ENCODE data around the gene RUNX1. TPM values are rescaled to one million over a fixed set of nuclear protein-coding genes. Genes with fewer than 3 reads are reported as not detected.

RUNX1 gene
- polyA plus RNA-seq, 3 donors = 2.0 to 2.2 (median 2.1) TPM

DNA sequence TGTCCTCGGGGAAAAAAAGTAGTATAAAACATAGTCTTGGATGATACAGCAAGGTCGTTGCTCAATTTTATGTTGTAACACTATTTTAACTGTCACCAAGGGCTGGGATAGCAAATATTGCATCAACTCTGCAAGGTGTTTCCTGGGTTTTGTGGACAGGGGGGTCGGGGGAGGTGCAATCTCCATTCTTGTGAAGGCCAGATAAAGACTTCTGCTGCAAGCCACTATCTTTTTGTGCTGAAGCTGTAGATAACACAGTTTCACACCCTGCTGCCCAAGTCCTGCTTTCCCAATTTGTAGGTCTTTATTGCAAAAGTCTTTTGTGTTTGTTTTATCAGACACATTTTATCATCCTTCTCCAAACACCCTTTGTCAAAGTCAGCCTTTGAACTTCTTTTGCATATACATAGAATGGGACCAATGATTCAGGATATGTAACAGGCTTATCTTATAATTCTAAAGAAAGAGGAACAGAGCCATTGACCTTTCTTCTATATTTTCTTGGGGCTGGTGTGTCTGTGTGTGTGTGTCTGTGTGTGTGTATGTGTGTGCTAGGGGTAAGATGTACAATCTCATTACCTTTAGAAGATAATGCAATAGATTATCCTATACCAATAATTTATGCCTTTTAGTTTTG, 140.6 kb downstream of the RUNX1 start:
- DNase-seq (ENCODE audit: low read depth in 3 of 3, low spot score in 2 of 3) = no peak

DNA sequence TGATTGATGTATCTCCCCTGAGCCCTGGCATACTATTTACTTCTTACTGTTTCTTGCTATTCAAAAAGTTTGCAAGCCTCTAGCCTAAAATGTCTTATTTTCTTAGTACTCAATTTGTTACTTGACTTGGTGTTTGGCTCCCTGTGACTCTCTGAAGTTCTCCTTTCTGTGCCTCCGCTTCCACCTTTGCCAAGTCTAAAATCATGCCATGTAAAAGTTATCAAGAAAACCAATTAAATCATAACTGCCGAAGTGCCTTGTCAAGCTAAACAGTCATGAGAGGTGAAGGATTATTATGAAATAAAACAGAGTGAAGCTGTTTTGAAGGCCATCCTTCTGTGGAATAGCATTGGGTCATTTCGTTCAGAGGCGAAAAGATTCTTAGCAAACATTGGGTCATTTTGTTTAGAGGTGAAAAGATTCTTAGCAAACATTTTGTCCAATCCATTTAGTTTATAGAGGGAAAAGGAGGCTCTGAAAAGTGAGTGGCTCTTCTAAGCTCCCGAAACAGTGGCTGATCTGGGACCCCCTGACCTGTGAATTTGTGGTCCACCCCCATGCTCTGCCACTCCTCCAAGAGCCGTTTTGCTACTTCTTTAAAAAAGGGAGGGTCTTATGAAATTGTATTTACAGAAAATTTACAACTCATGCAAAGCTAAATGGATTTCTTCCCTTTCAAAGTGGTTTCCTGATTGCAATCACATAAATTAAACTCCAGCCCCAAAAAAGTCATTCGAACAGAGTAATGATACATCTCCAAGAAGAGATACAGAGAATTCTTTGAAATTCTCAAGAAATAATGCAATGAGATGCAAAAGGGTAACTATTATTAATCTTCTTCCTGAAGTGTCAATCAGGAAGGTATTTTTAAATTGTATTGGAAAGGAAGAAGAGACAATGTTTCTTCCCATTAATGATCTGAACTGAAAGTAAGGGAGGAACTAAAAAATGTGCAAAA, 141.4 kb downstream of the RUNX1 start:
- DNase-seq (ENCODE audit: low read depth in 3 of 3, low spot score in 2 of 3) = no peak

DNA sequence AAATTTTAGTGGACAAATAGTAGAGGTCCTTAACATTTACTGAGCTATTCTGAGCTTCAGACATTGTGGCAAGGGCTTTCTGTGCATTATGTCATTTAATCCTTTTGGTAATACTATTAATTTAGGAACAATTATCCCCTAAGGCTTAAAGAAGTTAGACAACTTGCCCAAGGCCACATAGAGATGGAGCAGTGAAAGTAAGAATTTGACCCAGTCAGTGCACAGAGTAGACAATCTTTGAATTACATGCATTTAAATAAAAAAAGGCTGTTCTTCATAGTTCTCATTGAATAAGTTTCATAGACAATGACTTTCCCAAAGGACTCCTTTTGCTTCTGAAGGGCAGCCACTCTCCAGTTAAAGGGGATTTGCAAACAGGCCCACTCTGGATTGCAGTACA, 142.7 kb downstream of the RUNX1 start:
- DNase-seq (ENCODE audit: low read depth in 3 of 3, low spot score in 2 of 3) = no peak

DNA sequence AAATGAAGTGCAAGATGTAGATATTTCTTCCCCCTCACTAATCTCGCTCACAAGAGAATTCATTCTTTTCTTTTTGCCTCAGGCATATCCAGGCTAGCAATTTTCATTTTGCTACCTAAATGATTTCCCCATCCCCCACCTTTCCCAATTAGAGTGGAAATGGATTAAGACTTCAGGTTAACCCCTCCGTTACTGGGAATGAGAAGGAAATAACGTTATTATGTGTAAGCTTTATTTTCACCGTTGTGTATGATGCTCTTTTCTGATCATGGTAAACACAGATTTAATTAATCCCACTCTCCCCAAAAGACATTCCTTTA, 143.9 kb downstream of the RUNX1 start:
- no peak for DNase-seq (ENCODE audit: low read depth in 3 of 3, low spot score in 2 of 3)

DNA sequence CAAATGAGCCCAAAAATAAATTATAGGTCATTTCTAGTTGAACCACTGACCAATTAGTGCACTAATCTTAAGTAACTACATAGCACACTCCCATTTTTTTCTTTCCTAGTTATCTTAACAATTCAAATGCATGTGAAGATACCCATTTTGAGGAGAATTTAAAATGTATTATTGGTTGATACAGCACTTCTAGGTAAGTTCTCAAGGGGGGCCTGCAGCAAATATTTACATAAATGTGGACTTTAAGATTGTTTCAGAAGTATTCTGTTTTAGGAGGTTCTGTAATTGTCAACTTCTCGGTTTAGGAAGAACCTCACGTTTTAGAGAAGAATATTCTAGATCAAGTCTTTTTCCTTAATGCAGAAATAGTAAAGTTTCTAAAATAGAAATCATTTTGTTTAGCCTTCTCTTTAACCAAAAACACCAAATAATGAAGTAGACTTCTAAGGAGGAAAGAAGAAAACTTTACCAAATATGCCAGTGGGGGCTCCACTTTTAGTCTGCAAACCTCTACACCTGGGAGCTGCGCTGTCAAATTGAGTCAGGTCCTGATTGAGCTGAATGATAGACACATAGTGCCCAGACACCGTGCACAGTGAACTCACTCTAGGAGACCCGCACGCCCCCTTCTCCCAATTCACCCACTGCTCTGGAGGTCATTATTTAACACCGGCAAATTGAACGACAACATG, 144.4 kb downstream of the RUNX1 start:
- DNase-seq (ENCODE audit: low read depth in 3 of 3, low spot score in 2 of 3) = no peak

DNA sequence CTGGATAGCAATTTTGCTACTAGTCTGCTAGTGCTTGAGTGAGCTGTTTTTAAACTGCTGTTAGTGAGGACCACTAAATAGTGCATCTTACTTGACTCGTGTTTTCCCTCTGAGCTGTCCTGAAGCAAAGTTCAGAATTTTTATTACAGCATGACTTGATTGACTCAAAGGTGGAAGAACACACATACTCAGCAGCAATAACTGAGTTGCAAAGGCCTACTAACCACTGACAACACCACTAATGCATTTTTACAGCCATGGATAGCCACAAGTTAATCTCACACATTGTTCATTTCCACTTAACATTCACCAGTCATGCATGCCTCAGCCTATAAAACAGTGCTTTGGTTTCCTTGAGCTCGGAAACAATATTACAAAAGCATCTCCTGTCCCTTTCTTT, 148.7 kb downstream of the RUNX1 start:
- no peak for DNase-seq (ENCODE audit: low read depth in 3 of 3, low spot score in 2 of 3)

DNA sequence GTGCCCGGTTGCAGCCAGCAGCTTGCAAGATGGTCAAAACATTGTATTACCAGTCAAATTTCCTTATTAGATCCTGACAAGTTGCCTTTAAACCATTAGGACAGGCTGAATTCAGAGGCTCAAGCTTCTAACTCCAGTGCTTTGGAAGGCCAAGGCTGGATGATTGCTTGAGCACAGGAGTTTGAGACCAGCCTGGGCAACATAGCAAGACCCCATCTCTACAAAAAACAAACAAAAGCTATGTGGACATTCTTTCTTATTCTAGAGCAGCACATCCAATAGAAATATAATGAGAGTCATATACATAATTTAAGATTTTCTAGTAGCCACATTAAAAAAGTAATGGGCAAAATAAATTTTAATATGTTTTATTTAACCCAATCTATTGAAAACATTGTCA, 149.3 kb downstream of the RUNX1 start:
- no peak for DNase-seq (ENCODE audit: low read depth in 3 of 3, low spot score in 2 of 3)

DNA sequence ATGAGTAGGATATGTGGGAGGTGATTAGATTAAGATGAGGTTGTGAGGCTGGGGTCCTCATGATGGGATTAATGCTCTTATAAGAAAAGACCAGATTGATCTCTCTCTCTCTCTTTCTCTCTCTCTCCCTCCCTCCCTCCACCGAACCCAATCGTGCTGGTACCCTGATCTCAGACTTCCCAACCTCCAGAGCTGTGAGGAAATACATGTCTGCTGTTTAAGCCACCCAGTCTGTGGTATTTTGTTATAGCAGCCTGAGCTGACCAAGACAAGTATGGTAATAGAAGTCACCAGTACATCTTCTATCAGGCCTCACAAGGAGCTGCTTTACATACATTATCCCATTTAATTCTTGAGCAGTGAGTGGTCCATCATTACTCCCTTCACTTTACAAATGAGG, 149.8 kb downstream of the RUNX1 start:
- DNase-seq (ENCODE audit: low read depth in 3 of 3, low spot score in 2 of 3) = no peak

DNA sequence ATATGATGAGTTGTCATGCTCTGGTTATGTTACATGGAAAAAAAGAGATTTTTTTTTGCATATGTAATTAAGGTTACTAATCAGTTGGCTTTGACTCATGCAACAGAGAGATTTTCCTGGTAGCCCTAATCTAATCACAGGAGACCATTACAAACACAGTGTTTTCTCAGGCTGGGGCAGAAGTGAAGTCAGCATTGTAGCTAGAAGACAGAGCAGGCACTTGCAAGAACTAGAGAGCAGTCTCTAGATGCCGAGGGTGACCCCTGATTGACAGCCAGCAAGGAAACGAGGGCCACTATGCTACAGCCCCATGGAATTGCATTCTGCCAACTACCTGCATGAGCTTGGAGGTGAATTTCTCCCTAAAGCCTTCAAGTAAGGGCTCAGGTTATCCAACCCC, 151.3 kb downstream of the RUNX1 start:
- no peak for DNase-seq (ENCODE audit: low read depth in 3 of 3, low spot score in 2 of 3)

DNA sequence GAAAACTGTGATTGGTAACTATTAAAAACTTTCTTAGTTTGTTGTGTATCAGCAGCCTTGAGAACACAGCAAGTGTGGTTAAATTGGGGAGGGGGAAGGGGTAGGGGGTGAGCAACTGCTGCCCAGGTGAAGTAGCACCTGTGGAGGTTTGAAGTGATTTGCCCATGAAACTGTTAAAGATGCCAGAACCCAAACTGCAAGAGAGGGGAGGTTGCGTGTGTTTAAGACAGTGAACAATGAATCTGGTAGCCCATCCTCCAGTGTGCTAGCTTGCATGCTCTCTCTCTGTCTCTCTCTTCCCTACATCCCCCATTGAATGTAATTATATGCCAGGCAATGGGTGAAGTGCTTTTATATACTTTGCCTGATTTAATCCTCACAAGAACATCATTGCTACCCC, 154.7 kb downstream of the RUNX1 start:
- no peak for DNase-seq (ENCODE audit: low read depth in 3 of 3, low spot score in 2 of 3)

DNA sequence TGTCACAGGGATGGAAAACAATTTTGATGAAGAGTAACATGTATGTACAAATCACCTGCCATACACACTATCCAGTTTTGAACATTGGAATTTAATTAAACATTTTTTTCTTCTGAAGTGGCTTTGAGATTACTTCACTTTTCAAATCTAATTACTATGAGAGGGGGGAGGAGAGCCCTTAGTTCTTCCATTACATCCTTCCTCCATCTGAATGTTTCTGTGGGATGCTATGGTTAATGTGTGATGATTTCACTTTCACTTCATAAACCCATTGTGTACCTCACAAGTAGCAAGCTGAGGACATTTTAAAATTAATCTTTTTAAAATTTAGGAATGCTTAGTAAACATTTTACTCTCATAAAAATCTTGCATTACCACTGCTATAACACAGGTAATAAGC, 156.9 kb downstream of the RUNX1 start:
- no peak for DNase-seq (ENCODE audit: low read depth in 3 of 3, low spot score in 2 of 3)

DNA sequence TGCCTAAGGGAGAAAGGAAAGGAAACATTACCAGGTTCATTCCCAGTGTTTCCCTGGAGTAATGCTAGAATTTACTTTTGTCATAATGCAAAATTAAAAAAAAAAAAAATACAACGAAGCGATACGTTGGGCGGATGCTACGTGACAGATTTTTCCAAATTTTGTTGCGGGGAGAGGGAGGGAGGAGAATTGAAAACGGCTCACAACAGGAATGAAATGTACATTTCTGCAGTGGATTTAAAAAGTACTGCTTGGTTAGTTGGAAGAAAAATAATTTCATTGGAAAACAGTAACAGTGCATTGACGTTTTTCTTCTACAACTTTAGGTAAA, 157.5 kb downstream of the RUNX1 start:
- no peak for DNase-seq (ENCODE audit: low read depth in 3 of 3, low spot score in 2 of 3)

DNA sequence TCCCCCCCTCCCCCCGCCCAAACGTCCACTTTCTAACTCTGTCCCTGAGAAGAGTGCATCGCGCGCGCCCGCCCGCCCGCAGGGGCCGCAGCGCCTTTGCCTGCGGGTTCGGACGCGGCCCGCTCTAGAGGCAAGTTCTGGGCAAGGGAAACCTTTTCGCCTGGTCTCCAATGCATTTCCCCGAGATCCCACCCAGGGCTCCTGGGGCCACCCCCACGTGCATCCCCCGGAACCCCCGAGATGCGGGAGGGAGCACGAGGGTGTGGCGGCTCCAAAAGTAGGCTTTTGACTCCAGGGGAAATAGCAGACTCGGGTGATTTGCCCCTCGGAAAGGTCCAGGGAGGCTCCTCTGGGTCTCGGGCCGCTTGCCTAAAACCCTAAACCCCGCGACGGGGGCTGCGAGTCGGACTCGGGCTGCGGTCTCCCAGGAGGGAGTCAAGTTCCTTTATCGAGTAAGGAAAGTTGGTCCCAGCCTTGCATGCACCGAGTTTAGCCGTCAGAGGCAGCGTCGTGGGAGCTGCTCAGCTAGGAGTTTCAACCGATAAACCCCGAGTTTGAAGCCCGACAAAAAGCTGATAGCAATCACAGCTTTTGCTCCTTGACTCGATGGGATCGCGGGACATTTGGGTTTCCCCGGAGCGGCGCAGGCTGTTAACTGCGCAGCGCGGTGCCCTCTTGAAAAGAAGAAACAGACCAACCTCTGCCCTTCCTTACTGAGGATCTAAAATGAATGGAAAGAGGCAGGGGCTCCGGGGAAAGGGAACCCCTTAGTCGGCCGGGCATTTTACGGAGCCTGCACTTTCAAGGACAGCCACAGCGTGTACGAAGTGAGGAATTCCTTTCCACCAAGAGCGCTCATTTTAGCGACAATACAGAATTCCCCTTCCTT, 158.1 kb downstream of the RUNX1 start:
- no peak for DNase-seq (ENCODE audit: low read depth in 3 of 3, low spot score in 2 of 3)

DNA sequence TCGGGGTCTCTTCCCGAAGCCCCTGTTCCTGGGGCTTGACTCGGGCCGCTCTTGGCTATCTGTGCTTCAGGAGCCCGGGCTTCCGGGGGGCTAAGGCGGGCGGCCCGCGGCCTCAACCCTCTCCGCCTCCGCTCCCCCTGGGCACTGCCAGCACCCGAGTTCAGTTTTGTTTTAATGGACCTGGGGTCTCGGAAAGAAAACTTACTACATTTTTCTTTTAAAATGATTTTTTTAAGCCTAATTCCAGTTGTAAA, 158.7 kb downstream of the RUNX1 start:
- no peak for DNase-seq (ENCODE audit: low read depth in 3 of 3, low spot score in 2 of 3)

DNA sequence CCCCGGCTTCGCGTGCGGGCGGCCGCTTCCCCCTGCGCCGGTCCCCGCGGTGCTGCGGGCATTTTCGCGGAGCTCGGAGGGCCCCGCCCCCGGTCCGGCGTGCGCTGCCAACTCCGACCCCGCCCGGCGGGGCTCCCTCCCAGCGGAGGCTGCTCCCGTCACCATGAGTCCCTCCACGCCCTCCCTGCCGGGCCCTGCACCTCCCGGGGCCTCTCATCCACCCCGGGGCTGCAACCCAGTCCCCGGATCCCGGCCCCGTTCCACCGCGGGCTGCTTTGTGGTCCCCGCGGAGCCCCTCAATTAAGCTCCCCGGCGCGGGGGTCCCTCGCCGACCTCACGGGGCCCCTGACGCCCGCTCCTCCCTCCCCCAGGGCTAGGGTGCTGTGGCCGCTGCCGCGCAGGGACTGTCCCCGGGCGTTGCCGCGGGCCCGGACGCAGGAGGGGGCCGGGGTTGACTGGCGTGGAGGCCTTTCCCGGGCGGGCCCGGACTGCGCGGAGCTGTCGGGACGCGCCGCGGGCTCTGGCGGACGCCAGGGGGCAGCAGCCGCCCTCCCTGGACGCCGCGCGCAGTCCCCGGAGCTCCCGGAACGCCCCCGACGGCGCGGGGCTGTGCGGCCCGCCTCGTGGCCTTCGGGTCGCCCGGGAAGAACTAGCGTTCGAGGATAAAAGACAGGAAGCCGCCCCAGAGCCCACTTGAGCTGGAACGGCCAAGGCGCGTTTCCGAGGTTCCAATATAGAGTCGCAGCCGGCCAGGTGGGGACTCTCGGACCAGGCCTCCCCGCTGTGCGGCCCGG, 159.2 kb downstream of the RUNX1 start:
- DNase-seq (ENCODE audit: low read depth in 3 of 3, low spot score in 2 of 3) = no peak

DNA sequence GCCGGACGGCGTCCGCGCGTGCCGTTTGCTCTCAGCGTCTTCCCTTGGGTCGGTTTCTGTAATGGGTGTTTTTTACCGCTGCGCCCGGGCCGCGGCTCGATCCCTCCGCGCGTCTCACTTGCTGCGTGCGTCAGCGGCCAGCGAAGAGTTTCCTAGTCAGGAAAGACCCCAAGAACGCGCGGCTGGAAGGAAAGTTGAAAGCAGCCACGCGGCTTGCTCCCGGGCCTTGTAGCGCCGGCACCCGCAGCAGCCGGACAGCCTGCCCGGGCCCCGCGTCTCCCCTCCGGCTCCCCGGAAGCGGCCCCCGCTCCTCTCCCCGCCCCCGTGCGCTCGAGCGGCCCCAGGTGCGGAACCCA, 159.8 kb downstream of the RUNX1 start:
- DNase-seq (ENCODE audit: low read depth in 3 of 3, low spot score in 2 of 3) = no peak

DNA sequence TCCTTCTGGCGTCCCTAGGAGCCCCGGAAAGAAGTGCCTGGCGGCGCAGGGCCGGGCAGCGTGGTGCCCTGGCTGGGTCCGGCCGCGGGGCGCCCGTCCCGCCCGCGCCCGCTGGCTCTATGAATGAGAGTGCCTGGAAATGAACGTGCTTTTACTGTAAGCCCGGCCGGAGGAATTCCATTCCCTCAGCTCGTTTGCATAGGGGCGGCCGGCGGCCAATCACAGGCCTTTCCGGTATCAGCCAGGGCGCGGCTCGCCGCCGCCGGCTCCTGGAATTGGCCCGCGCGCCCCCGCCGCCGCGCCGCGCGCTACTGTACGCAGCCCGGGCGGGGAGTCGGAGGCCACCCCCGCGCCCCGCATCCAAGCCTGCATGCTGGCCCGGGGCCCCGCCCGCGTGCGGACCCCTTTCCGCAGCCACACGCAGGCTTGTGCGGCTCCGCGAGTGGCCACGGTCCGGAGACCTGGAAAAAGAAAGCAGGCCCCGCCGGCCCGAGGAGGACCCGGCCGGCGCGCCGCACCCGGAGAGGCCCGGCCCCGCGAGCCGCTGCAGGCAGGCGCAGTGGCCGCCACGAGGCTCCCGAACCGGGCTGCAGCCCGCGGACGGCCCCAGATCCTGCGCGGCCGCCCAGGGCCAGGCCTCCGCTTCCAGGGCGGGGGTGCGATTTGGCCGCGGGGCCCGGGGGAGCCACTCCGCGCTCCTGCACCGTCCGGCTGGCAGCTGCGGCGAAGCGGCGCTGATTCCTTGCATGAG, 160.4 kb downstream of the RUNX1 start:
- peak in 1 of 3 donors; percentile 78 for DNase-seq (ENCODE audit: low read depth in 3 of 3, low spot score in 2 of 3)

DNA sequence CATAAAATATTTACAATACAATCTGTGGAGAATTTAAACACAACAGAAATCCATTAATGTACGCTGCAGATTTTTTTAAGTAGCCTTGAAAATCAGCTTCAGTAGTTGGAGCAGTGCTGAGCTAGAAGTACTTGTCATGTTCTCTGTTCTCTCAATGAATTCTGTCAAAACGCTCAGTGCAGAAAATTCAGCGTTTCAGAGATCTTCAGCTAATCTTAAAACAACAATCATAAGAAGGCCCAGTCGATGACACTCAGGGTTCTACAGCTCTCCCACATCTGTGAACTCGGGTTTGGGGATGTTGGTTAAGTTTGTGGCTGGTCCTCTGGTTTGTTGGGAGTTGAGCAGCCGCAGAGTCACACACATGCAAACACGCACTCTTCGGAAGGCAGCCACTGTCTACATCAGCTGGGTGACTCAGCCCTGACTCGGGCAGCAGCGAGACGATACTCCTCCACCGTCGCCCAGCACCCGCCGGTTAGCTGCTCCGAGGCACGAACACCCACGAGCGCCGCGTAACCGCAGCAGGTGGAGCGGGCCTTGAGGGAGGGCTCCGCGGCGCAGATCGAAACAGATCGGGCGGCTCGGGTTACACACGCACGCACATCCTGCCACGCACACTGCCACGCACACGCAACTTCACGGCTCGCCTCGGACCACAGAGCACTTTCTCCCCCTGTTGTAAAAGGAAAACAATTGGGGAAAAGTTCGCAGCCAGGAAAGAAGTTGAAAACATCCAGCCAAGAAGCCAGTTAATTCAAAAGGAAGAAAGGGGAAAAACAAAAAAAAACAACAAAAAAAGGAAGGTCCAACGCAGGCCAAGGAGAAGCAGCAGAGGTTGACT, 161.2 kb downstream of the RUNX1 start:
- no peak for DNase-seq (ENCODE audit: low read depth in 3 of 3, low spot score in 2 of 3)

DNA sequence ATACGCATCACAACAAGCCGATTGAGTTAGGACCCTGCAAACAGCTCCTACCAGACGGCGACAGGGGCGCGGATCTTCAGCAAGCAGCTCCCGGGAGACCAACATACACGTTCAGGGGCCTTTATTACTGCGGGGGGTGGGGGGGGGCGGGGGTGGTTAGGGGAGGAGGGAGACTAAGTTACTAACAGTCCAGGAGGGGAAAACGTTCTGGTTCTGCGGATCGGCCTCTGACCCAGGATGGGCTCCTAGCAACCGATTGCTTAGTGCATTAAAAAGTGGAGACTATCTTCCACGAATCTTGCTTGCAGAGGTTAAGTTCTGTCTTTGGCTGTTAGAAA, 162.0 kb downstream of the RUNX1 start:
- no peak for DNase-seq (ENCODE audit: low read depth in 3 of 3, low spot score in 2 of 3)

Measured in right renal cortex interstitium (tissue), 3 donors.